Ovary (tissue), 3 donors: ENCODE results near the gene METTL21A.
"Not testable (repeated sequence)": the region's sequence is repeated elsewhere in the genome, so short reads cannot be mapped to it uniquely, and the experiment has no call there.

Experiments
- CTCF ChIP-seq, 3 donors: fragments of 450-650 bp in 2 of 3; fragments of 200-600 bp in 1 of 3; IDR thresholded peaks; one replicate each; pipeline versions ENCODE4 v1.5.1 to v1.8.0; 2016 to 2022; ENCODE audit warnings: antibody characterized with exemption in 3 of 3, mild to moderate bottlenecking in 1 of 3
- EP300 ChIP-seq: sonication (generic); formaldehyde crosslinking; IDR thresholded peaks from one replicate; pipeline ENCODE4 v1.6.1; 2017; ENCODE audit warnings: antibody characterized with exemption
- POLR2A ChIP-seq: fragments of 450-650 bp; IDR thresholded peaks from one replicate; pipeline ENCODE4 v1.6.1; 2017; ENCODE audit warnings: antibody characterized with exemption, mild to moderate bottlenecking, moderate library complexity
- donor health status: DM: no; HTN: no; CAD: no.

- not testable (repeated sequence) for TF ChIP-seq CTCF (IDR thresholded peaks at IDR 0.05); POLR2A; EP300
Measured at GRCh38 chr2:207639288-207639687, 14.1 kb upstream of the METTL21A start.
